Measurements from ENCODE around the gene C4A. TPM values are rescaled to one million over a fixed set of nuclear protein-coding genes. Genes with fewer than 3 reads are reported as not detected.

Gene C4A
- total RNA-seq, 2 experiments from 2014 or later = 2.9 to 4.8 TPM

DNA sequence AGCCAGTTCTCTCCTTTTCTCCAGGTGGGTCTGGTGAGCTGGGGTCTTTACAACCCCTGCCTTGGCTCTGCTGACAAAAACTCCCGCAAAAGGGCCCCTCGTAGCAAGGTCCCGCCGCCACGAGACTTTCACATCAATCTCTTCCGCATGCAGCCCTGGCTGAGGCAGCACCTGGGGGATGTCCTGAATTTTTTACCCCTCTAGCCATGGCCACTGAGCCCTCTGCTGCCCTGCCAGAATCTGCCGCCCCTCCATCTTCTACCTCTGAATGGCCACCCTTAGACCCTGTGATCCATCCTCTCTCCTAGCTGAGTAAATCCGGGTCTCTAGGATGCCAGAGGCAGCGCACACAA, 36.7 kb upstream of the C4A start:
- intact Hi-C loops (cut with micrococcal nuclease; ENCODE audit: unreplicated experiment) = no loop called here
- no peak overlapping the region for H3K4me2 ChIP-seq (ENCODE audit: low read length)

GRCh38 chr6:31945507-31946369, 36.1 kb upstream of the C4A start, which contains the start of gene CFB:
Gene CFB, plus strand, starts transcription at chr6:31946095. Its CDS starts 127 bp downstream, at chr6:31946222.
- H3K4me3 ChIP-seq (ENCODE audit: low read depth, low read length, poor library complexity, severe bottlenecking) = no peak within 1 kb of the TSS
- no peak within 1 kb of the TSS for H2AFZ ChIP-seq (ENCODE audit: low read length)
- no peak within 1 kb of the TSS for H3K4me2 ChIP-seq (ENCODE audit: low read length)
- no TSS peak for BruUV-seq (replicated peaks)
- ChIA-PET POLR2A (no interaction called here), CTCF (ENCODE audit: unreplicated experiment) (no interaction called here)
- H3K9me3 ChIP-seq (ENCODE audit: low read length) = no peaks in the 10 kb centered on the region
- H4K20me1 ChIP-seq (ENCODE audit: insufficient read depth, low read length) = no peaks in the 10 kb centered on the region
- H3K9me2 ChIP-seq (ENCODE audit: insufficient read depth, low read length) = no peaks in the 10 kb centered on the region
- no peaks in the 10 kb centered on the region for H3K79me2 ChIP-seq (ENCODE audit: insufficient read depth, low read depth, low read length)
- H3K36me3 ChIP-seq (ENCODE audit: insufficient read depth, low read length) = 0 out of 2 replicates have a peak, but pooled peaks cover under 1% of the 10 kb centered on the region
- DNase-seq (ENCODE audit: low spot score) = no peak
- TF ChIP-seq EZH2phosphoT487 (IDR thresholded peaks at IDR 0.05; ENCODE audit: borderline replicate concordance, low read depth, low read length) = no peak
- TF ChIP-seq, protein P1, sequence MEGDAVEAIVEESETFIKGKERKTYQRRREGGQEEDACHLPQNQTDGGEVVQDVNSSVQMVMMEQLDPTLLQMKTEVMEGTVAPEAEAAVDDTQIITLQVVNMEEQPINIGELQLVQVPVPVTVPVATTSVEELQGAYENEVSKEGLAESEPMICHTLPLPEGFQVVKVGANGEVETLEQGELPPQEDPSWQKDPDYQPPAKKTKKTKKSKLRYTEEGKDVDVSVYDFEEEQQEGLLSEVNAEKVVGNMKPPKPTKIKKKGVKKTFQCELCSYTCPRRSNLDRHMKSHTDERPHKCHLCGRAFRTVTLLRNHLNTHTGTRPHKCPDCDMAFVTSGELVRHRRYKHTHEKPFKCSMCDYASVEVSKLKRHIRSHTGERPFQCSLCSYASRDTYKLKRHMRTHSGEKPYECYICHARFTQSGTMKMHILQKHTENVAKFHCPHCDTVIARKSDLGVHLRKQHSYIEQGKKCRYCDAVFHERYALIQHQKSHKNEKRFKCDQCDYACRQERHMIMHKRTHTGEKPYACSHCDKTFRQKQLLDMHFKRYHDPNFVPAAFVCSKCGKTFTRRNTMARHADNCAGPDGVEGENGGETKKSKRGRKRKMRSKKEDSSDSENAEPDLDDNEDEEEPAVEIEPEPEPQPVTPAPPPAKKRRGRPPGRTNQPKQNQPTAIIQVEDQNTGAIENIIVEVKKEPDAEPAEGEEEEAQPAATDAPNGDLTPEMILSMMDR (conservative IDR thresholded peaks at IDR 0.05; ENCODE audit: low read length) = no peak
- H3K4me1 ChIP-seq (ENCODE audit: insufficient read depth, low read length, poor library complexity, severe bottlenecking) = no peaks in the 10 kb centered on the region
- intact Hi-C loops (cut with micrococcal nuclease; ENCODE audit: unreplicated experiment) = no loop called here
- no peak within 1 kb of the TSS for H3K27ac ChIP-seq (ENCODE audit: low read depth, low read length, poor library complexity, severe bottlenecking)

More for the DNA sequence above, 36.7 kb upstream of the C4A start:
- H3K36me3 ChIP-seq (ENCODE audit: insufficient read depth, low read length) = no peaks in the 10 kb centered on the region
- no peak overlapping the region for H3K27ac ChIP-seq (ENCODE audit: low read depth, low read length, poor library complexity, severe bottlenecking)
- H4K20me1 ChIP-seq (ENCODE audit: insufficient read depth, low read length) = no peaks in the 10 kb centered on the region
- H3K9me2 ChIP-seq (ENCODE audit: insufficient read depth, low read length) = no peaks in the 10 kb centered on the region
- no peak for DNase-seq (ENCODE audit: low spot score)
- H3K4me1 ChIP-seq (ENCODE audit: insufficient read depth, low read length, poor library complexity, severe bottlenecking) = no peaks in the 10 kb centered on the region
- no peak overlapping the region for H2AFZ ChIP-seq (ENCODE audit: low read length)
- BruUV-seq (replicated peaks) = no TSS peak
- no peaks in the 10 kb centered on the region for H3K79me2 ChIP-seq (ENCODE audit: insufficient read depth, low read depth, low read length)
- POLR2A ChIA-PET = no interaction called here
- H3K4me3 ChIP-seq (ENCODE audit: low read depth, low read length, poor library complexity, severe bottlenecking) = no peak overlapping the region
- no peaks in the 10 kb centered on the region for H3K9me3 ChIP-seq (ENCODE audit: low read length)
- TF ChIP-seq, protein P1 (conservative IDR thresholded peaks at IDR 0.05; ENCODE audit: low read length) = no peak
- TF ChIP-seq EZH2phosphoT487 (IDR thresholded peaks at IDR 0.05; ENCODE audit: borderline replicate concordance, low read depth, low read length) = no peak
- CTCF ChIA-PET (ENCODE audit: unreplicated experiment) = no interaction called here

GRCh38 chr6:31946370-31946885, 35.4 kb upstream of the C4A start:
- no TSS peak for BruUV-seq (replicated peaks)
- Histone ChIP-seq H3K4me2 (ENCODE audit: low read length) (no peak overlapping the region), H3K79me2 (ENCODE audit: insufficient read depth, low read depth, low read length) (no peaks in the 10 kb centered on the region), H4K20me1 (ENCODE audit: insufficient read depth, low read length) (no peaks in the 10 kb centered on the region), H3K9me2 (ENCODE audit: insufficient read depth, low read length) (no peaks in the 10 kb centered on the region), H3K4me3 (ENCODE audit: low read depth, low read length, poor library complexity, severe bottlenecking) (no peak overlapping the region), H3K4me1 (ENCODE audit: insufficient read depth, low read length, poor library complexity, severe bottlenecking) (no peaks in the 10 kb centered on the region), H3K36me3 (ENCODE audit: insufficient read depth, low read length) (peaks cover 8% of the 10 kb centered on the region; the same call in 1 of the 2 replicates), H2AFZ (ENCODE audit: low read length) (no peak overlapping the region), H3K27ac (ENCODE audit: low read depth, low read length, poor library complexity, severe bottlenecking) (no peak overlapping the region), H3K9me3 (ENCODE audit: low read length) (no peaks in the 10 kb centered on the region)
- POLR2A ChIA-PET = no interaction called here
- TF ChIP-seq EZH2phosphoT487 (IDR thresholded peaks at IDR 0.05; ENCODE audit: borderline replicate concordance, low read depth, low read length) = no peak
- TF ChIP-seq, protein P1 (conservative IDR thresholded peaks at IDR 0.05; ENCODE audit: low read length) = no peak
- CTCF ChIA-PET (ENCODE audit: unreplicated experiment) = no interaction called here
- DNase-seq (ENCODE audit: low spot score) = no peak
- intact Hi-C loops (cut with micrococcal nuclease; ENCODE audit: unreplicated experiment) = no loop called here
